Neural progenitor cell (in vitro differentiated cells): Measurements from ENCODE around the gene PCCB. TPM values are rescaled to one million over a fixed set of nuclear protein-coding genes. Genes with fewer than 3 reads are reported as not detected.

ENCODE experiments used
- DNase-seq: peaks from one replicate; pipeline ENCODE4 v3.0.0-alpha.2; 2016; ENCODE audit warnings: low spot score
- H2AFZ ChIP-seq: fragments of 200-600 bp; sonication (generic); replicated peaks from 2 replicates; pipeline ENCODE4 v1.6.1; 2016; ENCODE audit warnings: antibody characterized with exemption
- H3F3A ChIP-seq: fragments of 200-600 bp; sonication (generic); 2 replicates; pipeline ENCODE4 v1.6.1; 2016; ENCODE audit warnings: antibody characterized with exemption, low read depth
- H3K27ac ChIP-seq: fragments of 200-600 bp; sonication (generic); 2 replicates; pipeline ENCODE4 v1.5.1; 2016; ENCODE audit warnings: mild to moderate bottlenecking
- H3K27me3 ChIP-seq: fragments of 200-600 bp; sonication (generic); 2 replicates; pipeline ENCODE4 v1.6.1; 2016; ENCODE audit warnings: mild to moderate bottlenecking, moderate library complexity
- H3K36me3 ChIP-seq: fragments of 200-600 bp; sonication (generic); 2 replicates; pipeline ENCODE4 v1.5.1; 2016
- H3K4me1 ChIP-seq: fragments of 200-600 bp; sonication (generic); 2 replicates; pipeline ENCODE4 v1.6.1; 2016; ENCODE audit warnings: mixed run types
- H3K4me2 ChIP-seq: fragments of 200-600 bp; sonication (generic); 2 replicates; pipeline ENCODE4 v1.6.1; 2016
- H3K4me3 ChIP-seq: fragments of 200-600 bp; sonication (generic); 2 replicates; pipeline ENCODE4 v1.5.1; 2016
- H3K79me2 ChIP-seq: fragments of 200-600 bp; sonication (generic); 2 replicates; pipeline ENCODE4 v1.6.1; 2016; ENCODE audit warnings: low read depth
- H3K9ac ChIP-seq: fragments of 200-600 bp; sonication (generic); 2 replicates; pipeline ENCODE4 v1.6.1; 2016
- H3K9me3 ChIP-seq: fragments of 200-600 bp; sonication (generic); 2 replicates; pipeline ENCODE4 v1.5.1; 2016; ENCODE audit warnings: low read depth
- H4K20me1 ChIP-seq: fragments of 200-600 bp; sonication (generic); 2 replicates; pipeline ENCODE4 v1.6.1; 2016; ENCODE audit warnings: low read depth
- H3K27ac Mint-ChIP-seq: 3 replicates; pipeline ENCODE4 v1.8.0; 2021; ENCODE audit warnings: mixed read lengths
- H3K27me3 Mint-ChIP-seq: 2 replicates; pipeline ENCODE4 v1.8.0; 2022; ENCODE audit warnings: low read depth, mild to moderate bottlenecking, inconsistent platforms, moderate library complexity, mixed read lengths; ENCODE audit not compliant: insufficient read depth
- H3K36me3 Mint-ChIP-seq: 3 replicates; pipeline ENCODE4 v1.8.0; 2021; ENCODE audit warnings: mixed read lengths
- H3K4me1 Mint-ChIP-seq: 3 replicates; pipeline ENCODE4 v1.8.0; 2021; ENCODE audit warnings: mixed read lengths
- H3K4me3 Mint-ChIP-seq: 3 replicates; pipeline ENCODE4 v1.8.0; 2021; ENCODE audit warnings: mild to moderate bottlenecking, moderate library complexity, mixed read lengths
- H3K9me3 Mint-ChIP-seq: 3 replicates; pipeline ENCODE4 v1.8.0; 2020; ENCODE audit warnings: mixed read lengths
- EZH2 ChIP-seq: fragments of 200-600 bp; sonication (generic); IDR thresholded peaks from 2 replicates; pipeline ENCODE4 v1.6.1; 2017; ENCODE audit warnings: antibody characterized with exemption, mild to moderate bottlenecking, moderate library complexity
- EZH2phosphoT487 ChIP-seq: fragments of 200-600 bp; sonication (generic); IDR thresholded peaks from 2 replicates; pipeline ENCODE4 v1.6.1; 2017; ENCODE audit warnings: antibody characterized with exemption
- total RNA-seq: library from RNA; depleted of rRNA; stranded (reverse); fragments of >200 nt; gene quantifications from 2 replicates; pipeline ENCODE4 v1.2.3, GENCODE V29; 2015; ENCODE audit warnings: low replicate concordance
- TF ChIP-seq, protein P1 (sequence below): fragments of 200-600 bp; sonication (generic); IDR thresholded peaks from 2 replicates; pipeline ENCODE4 v1.5.1; 2017; ENCODE audit warnings: antibody characterized with exemption, mild to moderate bottlenecking

PCCB gene
- total RNA-seq, 1 donor from 2014 or later: 83.4 TPM

DNA sequence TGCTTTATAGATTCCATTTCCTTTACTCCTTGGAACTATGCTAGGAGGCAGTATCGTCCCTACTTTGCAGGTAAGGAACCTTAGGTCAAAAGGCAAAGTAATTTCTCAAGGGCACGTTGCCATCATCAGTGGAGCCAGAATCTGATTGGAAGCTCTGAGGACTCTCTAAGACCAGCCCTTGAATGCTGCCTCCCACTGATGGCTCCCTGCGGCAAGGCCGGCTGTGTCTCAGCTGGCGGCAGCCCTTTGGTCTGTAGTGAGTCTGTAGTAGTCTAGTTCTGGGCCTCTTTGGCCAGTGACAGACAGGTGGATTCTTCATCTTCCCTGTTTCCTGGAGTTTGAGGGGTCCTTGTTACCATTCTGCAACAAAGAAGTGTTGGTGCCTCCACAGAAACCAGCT is 76.2 kb downstream of the PCCB start:
- H2AFZ ChIP-seq: no peak overlapping the region
- no peak overlapping the region for H3K4me3 ChIP-seq
- H4K20me1 ChIP-seq: no peaks in the 10 kb centered on the region
- Mint-ChIP-seq H3K4me3 (no peak overlapping the region), H3K9me3 (peaks cover 36% of the 10 kb centered on the region), H3K4me1 (no peaks in the 10 kb centered on the region), H3K27me3 (no peaks in the 10 kb centered on the region), H3K27ac (no peak overlapping the region), H3K36me3 (peaks cover 59% of the 10 kb centered on the region)
- H3K9me3 ChIP-seq: peaks cover 6% of the 10 kb centered on the region
- no peaks in the 10 kb centered on the region for H3F3A ChIP-seq
- H3K4me1 ChIP-seq: no peaks in the 10 kb centered on the region
- peaks cover 8% of the 10 kb centered on the region for H3K36me3 ChIP-seq
- H3K27ac ChIP-seq: no peak overlapping the region
- H3K79me2 ChIP-seq: peaks cover 10% of the 10 kb centered on the region
- no peak overlapping the region for H3K9ac ChIP-seq
- no peak for DNase-seq
- no peaks in the 10 kb centered on the region for H3K27me3 ChIP-seq
- TF ChIP-seq EZH2 (no peak), EZH2phosphoT487 (no peak)
- TF ChIP-seq, protein P1, sequence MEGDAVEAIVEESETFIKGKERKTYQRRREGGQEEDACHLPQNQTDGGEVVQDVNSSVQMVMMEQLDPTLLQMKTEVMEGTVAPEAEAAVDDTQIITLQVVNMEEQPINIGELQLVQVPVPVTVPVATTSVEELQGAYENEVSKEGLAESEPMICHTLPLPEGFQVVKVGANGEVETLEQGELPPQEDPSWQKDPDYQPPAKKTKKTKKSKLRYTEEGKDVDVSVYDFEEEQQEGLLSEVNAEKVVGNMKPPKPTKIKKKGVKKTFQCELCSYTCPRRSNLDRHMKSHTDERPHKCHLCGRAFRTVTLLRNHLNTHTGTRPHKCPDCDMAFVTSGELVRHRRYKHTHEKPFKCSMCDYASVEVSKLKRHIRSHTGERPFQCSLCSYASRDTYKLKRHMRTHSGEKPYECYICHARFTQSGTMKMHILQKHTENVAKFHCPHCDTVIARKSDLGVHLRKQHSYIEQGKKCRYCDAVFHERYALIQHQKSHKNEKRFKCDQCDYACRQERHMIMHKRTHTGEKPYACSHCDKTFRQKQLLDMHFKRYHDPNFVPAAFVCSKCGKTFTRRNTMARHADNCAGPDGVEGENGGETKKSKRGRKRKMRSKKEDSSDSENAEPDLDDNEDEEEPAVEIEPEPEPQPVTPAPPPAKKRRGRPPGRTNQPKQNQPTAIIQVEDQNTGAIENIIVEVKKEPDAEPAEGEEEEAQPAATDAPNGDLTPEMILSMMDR: no peak
- H3K4me2 ChIP-seq: no peak overlapping the region

- H3K4me1 Mint-ChIP-seq: no peaks in the 10 kb centered on the region
- Histone ChIP-seq H3K79me2 (no peaks in the 10 kb centered on the region), H3F3A (no peaks in the 10 kb centered on the region), H3K36me3 (peaks cover under 1% of the 10 kb centered on the region), H3K4me1 (no peaks in the 10 kb centered on the region), H3K4me3 (no peak overlapping the region), H2AFZ (no peak overlapping the region), H3K27me3 (no peaks in the 10 kb centered on the region), H3K4me2 (no peak overlapping the region), H3K9me3 (peaks cover 2% of the 10 kb centered on the region), H4K20me1 (no peaks in the 10 kb centered on the region), H3K9ac (no peak overlapping the region), H3K27ac (no peak overlapping the region)
- H3K4me3 Mint-ChIP-seq: no peak overlapping the region
- no peak for DNase-seq
- TF ChIP-seq EZH2phosphoT487 (no peak), EZH2 (no peak)
- TF ChIP-seq, protein P1: no peak
- H3K27me3 Mint-ChIP-seq: no peaks in the 10 kb centered on the region
- H3K27ac Mint-ChIP-seq: no peak overlapping the region
- H3K36me3 Mint-ChIP-seq: peaks cover 51% of the 10 kb centered on the region
- peaks cover 23% of the 10 kb centered on the region for H3K9me3 Mint-ChIP-seq
These were observed 77.5 kb downstream of the PCCB start for GRCh38 chr3:136327671-136328070.

DNA sequence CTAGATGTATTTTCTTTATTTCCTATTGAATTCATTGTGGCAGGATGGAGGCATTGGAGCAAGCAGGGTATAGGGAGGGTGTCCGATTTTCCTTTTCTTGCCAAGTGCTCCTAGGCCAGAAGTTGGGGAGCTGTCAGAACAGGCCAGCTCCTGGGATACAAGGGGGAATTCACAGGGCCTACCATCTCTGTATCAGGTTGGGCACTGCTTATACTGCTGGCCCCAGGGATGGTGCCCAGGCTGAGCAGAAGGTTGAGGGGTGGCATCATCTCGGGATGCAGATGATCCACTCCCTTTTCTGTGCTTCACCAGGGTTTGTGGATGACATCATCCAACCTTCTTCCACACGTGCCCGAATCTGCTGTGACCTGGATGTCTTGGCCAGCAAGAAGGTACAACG is 79.5 kb downstream of the PCCB start:
- H4K20me1 ChIP-seq: no peaks in the 10 kb centered on the region
- H3K36me3 ChIP-seq: no peaks in the 10 kb centered on the region
- TF ChIP-seq EZH2: no peak
- TF ChIP-seq, protein P1: no peak
- TF ChIP-seq EZH2phosphoT487: no peak
- DNase-seq: no peak
- Mint-ChIP-seq H3K4me3 (no peak overlapping the region), H3K27me3 (no peaks in the 10 kb centered on the region), H3K9me3 (peaks cover 7% of the 10 kb centered on the region), H3K27ac (no peak overlapping the region), H3K4me1 (no peaks in the 10 kb centered on the region), H3K36me3 (peaks cover 52% of the 10 kb centered on the region)
- no peak overlapping the region for H3K27ac ChIP-seq
- H3K4me2 ChIP-seq: no peak overlapping the region
- H3K27me3 ChIP-seq: no peaks in the 10 kb centered on the region
- no peaks in the 10 kb centered on the region for H3K9me3 ChIP-seq
- H3K4me3 ChIP-seq: no peak overlapping the region
- no peaks in the 10 kb centered on the region for H3K4me1 ChIP-seq
- no peaks in the 10 kb centered on the region for H3K79me2 ChIP-seq
- no peak overlapping the region for H3K9ac ChIP-seq
- H3F3A ChIP-seq: no peaks in the 10 kb centered on the region
- H2AFZ ChIP-seq: no peak overlapping the region
